ENCODE measurements around the gene NFKBIL1.

NFKBIL1 gene

DNA sequence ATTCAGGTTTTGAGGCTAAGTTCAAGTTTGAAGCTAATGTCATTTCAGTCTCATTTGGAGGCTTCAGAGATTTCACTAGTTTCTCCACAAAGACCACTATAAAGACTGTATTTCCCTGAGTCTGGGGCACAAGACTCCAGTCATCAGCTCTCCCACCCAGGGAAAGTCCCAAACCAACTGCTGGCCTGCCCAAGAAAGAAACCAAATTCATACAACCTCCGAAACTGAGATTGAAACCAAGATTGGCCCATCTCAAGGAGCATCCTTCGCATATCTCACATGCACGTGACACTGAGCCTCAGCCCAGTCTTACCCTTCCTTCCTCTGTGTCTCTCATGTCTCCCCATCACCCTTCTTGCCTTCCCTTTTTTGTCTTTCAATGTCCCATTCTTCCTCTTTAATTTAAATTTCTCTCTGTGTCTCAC is 21.1 kb downstream of the NFKBIL1 start:
- Histone ChIP-seq H2BK120ac (ENCODE audit: low read depth, low read length) (no peak overlapping the region), H3K18ac (ENCODE audit: low read length) (no peak overlapping the region), H4K8ac (ENCODE audit: low read depth, low read length) (no peak overlapping the region), H3K36me3 (replicated peaks in 1 of 2; ENCODE audit: control insufficient read depth in 2 of 2, insufficient read depth in 2 of 2, low read length in 2 of 2) (no peaks in the 10 kb centered on the region), H3K9ac (ENCODE audit: low read depth, low read length, poor library complexity) (no peak overlapping the region), H3K4ac (ENCODE audit: low read length) (no peak overlapping the region), H4K91ac (ENCODE audit: low read depth, low read length, poor library complexity) (no peak overlapping the region), H3K4me1 (ENCODE audit: control insufficient read depth in 2 of 2, insufficient read depth in 1 of 2, low read depth in 1 of 2, low read length in 2 of 2) (peaks cover 0 to 14% of the 10 kb centered on the region in 2 donors), H2AFZ (ENCODE audit: low read length) (no peak overlapping the region), H3K27me3 (ENCODE audit: control insufficient read depth in 3 of 3, insufficient read depth in 3 of 3, low read depth in 1 of 3, low read length in 3 of 3) (peaks cover 0 to 14% (median 0%) of the 10 kb centered on the region in 3 experiments), H3K4me2 (ENCODE audit: insufficient read depth, low read length, poor library complexity, severe bottlenecking) (no peak overlapping the region), H2BK12ac (ENCODE audit: low read length) (no peak overlapping the region), H3K23ac (ENCODE audit: low read depth, low read length, poor library complexity) (no peak overlapping the region), H3K9me3 (replicated peaks in 1 of 2; ENCODE audit: control insufficient read depth in 2 of 2, insufficient read depth in 1 of 2, low read depth in 1 of 2, low read length in 2 of 2) (no peaks in the 10 kb centered on the region), H2BK15ac (ENCODE audit: low read length) (no peak overlapping the region), H3K14ac (ENCODE audit: low read length) (no peak overlapping the region), H2BK5ac (ENCODE audit: low read length) (no peak overlapping the region), H3K79me1 (ENCODE audit: low read depth, low read length) (no peaks in the 10 kb centered on the region), H3K27ac (replicated peaks; ENCODE audit: low read length) (no peak overlapping the region), H2AK5ac (ENCODE audit: low read depth, low read length) (no peak overlapping the region), H3K4me3 (ENCODE audit: low read length in 2 of 2) (no peak overlapping the region)
- WGBS, 2 donors (ENCODE audit: extremely low coverage in 2 of 2, insufficient read length in 2 of 2, insufficient replicate concordance in 1 of 2), result no CpG with 5 or more reads among the region's 3 CpGs
- DNase-seq (ENCODE audit: low spot score), result no peak

GRCh38 chr6:31569861-31570536 is 22.6 kb downstream of the NFKBIL1 start:
- H2AK5ac ChIP-seq (ENCODE audit: low read depth, low read length), result no peak overlapping the region
- WGBS, 2 donors (ENCODE audit: extremely low coverage in 2 of 2, insufficient read length in 2 of 2, insufficient replicate concordance in 1 of 2), result no CpG with 5 or more reads among the region's 1 CpG
- no peak overlapping the region for H2BK120ac ChIP-seq (ENCODE audit: low read depth, low read length)
- no peaks in the 10 kb centered on the region for H3K79me1 ChIP-seq (ENCODE audit: low read depth, low read length)
- peaks cover 0 to 16% (median 0%) of the 10 kb centered on the region in 3 experiments for H3K27me3 ChIP-seq (ENCODE audit: control insufficient read depth in 3 of 3, insufficient read depth in 3 of 3, low read depth in 1 of 3, low read length in 3 of 3)
- no peak overlapping the region for H3K9ac ChIP-seq (ENCODE audit: low read depth, low read length, poor library complexity)
- no peak overlapping the region for H3K4me3 ChIP-seq (ENCODE audit: low read length in 2 of 2)
- H2BK12ac ChIP-seq (ENCODE audit: low read length), result no peak overlapping the region
- no peak overlapping the region for H4K8ac ChIP-seq (ENCODE audit: low read depth, low read length)
- no peak overlapping the region for H3K4me2 ChIP-seq (ENCODE audit: insufficient read depth, low read length, poor library complexity, severe bottlenecking)
- no peaks in the 10 kb centered on the region for H3K9me3 ChIP-seq (replicated peaks in 1 of 2; ENCODE audit: control insufficient read depth in 2 of 2, insufficient read depth in 1 of 2, low read depth in 1 of 2, low read length in 2 of 2)
- no peak overlapping the region for H3K14ac ChIP-seq (ENCODE audit: low read length)
- H3K36me3 ChIP-seq (replicated peaks in 1 of 2; ENCODE audit: control insufficient read depth in 2 of 2, insufficient read depth in 2 of 2, low read length in 2 of 2), result no peaks in the 10 kb centered on the region
- H3K18ac ChIP-seq (ENCODE audit: low read length), result no peak overlapping the region
- DNase-seq (ENCODE audit: low spot score), result no peak
- peaks cover 2 to 14% of the 10 kb centered on the region in 2 donors for H3K4me1 ChIP-seq (ENCODE audit: control insufficient read depth in 2 of 2, insufficient read depth in 1 of 2, low read depth in 1 of 2, low read length in 2 of 2)
- no peak overlapping the region for H2BK5ac ChIP-seq (ENCODE audit: low read length)
- H2BK15ac ChIP-seq (ENCODE audit: low read length), result no peak overlapping the region
- no peak overlapping the region for H3K4ac ChIP-seq (ENCODE audit: low read length)
- no peak overlapping the region for H2AFZ ChIP-seq (ENCODE audit: low read length)
- no peak overlapping the region for H3K27ac ChIP-seq (replicated peaks; ENCODE audit: low read length)
- H4K91ac ChIP-seq (ENCODE audit: low read depth, low read length, poor library complexity), result no peak overlapping the region
- H3K23ac ChIP-seq (ENCODE audit: low read depth, low read length, poor library complexity), result no peak overlapping the region

DNA sequence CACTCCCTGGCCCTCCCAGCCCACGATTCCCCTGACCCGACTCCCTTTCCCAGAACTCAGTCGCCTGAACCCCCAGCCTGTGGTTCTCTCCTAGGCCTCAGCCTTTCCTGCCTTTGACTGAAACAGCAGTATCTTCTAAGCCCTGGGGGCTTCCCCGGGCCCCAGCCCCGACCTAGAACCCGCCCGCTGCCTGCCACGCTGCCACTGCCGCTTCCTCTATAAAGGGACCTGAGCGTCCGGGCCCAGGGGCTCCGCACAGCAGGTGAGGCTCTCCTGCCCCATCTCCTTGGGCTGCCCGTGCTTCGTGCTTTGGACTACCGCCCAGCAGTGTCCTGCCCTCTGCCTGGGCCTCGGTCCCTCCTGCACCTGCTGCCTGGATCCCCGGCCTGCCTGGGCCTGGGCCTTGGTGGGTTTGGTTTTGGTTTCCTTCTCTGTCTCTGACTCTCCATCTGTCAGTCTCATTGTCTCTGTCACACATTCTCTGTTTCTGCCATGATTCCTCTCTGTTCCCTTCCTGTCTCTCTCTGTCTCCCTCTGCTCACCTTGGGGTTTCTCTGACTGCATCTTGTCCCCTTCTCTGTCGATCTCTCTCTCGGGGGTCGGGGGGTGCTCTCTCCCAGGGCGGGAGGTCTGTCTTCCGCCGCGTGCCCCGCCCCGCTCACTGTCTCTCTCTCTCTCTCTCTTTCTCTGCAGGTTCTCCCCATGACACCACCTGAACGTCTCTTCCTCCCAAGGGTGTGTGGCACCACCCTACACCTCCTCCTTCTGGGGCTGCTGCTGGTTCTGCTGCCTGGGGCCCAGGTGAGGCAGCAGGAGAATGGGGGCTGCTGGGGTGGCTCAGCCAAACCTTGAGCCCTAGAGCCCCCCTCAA is 24.9 kb downstream of the NFKBIL1 start, which contains the start of gene LTA:
Gene LTA (plus strand): TSS at position 249 of the 871 bp plus-strand sequence. CDS start 454 bp downstream, at position 703.
- no peak within 1 kb of the TSS for H3K23ac ChIP-seq (ENCODE audit: low read depth, low read length, poor library complexity)
- H2BK12ac ChIP-seq (ENCODE audit: low read length), result no peak within 1 kb of the TSS
- H4K91ac ChIP-seq (ENCODE audit: low read depth, low read length, poor library complexity), result no peak within 1 kb of the TSS
- H3K36me3 ChIP-seq (replicated peaks in 1 of 2; ENCODE audit: control insufficient read depth in 2 of 2, insufficient read depth in 2 of 2, low read length in 2 of 2), result no peaks in the 10 kb centered on the region
- no peak within 1 kb of the TSS for H2BK15ac ChIP-seq (ENCODE audit: low read length)
- no peak within 1 kb of the TSS for H3K27ac ChIP-seq (replicated peaks; ENCODE audit: low read length)
- H3K27me3 ChIP-seq (ENCODE audit: control insufficient read depth in 3 of 3, insufficient read depth in 3 of 3, low read depth in 1 of 3, low read length in 3 of 3), result peaks cover 0 to 27% (median 0%) of the 10 kb centered on the region in 3 experiments
- no CpG with 5 or more reads among the region's 27 CpGs for WGBS, 2 donors (ENCODE audit: extremely low coverage in 2 of 2, insufficient read length in 2 of 2, insufficient replicate concordance in 1 of 2)
- H4K8ac ChIP-seq (ENCODE audit: low read depth, low read length), result no peak within 1 kb of the TSS
- H2BK5ac ChIP-seq (ENCODE audit: low read length), result no peak within 1 kb of the TSS
- no peak within 1 kb of the TSS for H3K4me2 ChIP-seq (ENCODE audit: insufficient read depth, low read length, poor library complexity, severe bottlenecking)
- no peaks in the 10 kb centered on the region for H3K9me3 ChIP-seq (replicated peaks in 1 of 2; ENCODE audit: control insufficient read depth in 2 of 2, insufficient read depth in 1 of 2, low read depth in 1 of 2, low read length in 2 of 2)
- H2AK5ac ChIP-seq (ENCODE audit: low read depth, low read length), result peak within 1 kb of the TSS; percentile 64
- H3K4me3 ChIP-seq (ENCODE audit: low read length in 2 of 2), result no peak within 1 kb of the TSS
- H2BK120ac ChIP-seq (ENCODE audit: low read depth, low read length), result no peak within 1 kb of the TSS
- H3K14ac ChIP-seq (ENCODE audit: low read length), result no peak within 1 kb of the TSS
- no peak for DNase-seq (ENCODE audit: low spot score)
- no peak within 1 kb of the TSS for H3K4ac ChIP-seq (ENCODE audit: low read length)
- no peaks in the 10 kb centered on the region for H3K79me1 ChIP-seq (ENCODE audit: low read depth, low read length)
- H2AFZ ChIP-seq (ENCODE audit: low read length), result no peak within 1 kb of the TSS
- no peak within 1 kb of the TSS for H3K18ac ChIP-seq (ENCODE audit: low read length)
- no peak within 1 kb of the TSS for H3K9ac ChIP-seq (ENCODE audit: low read depth, low read length, poor library complexity)
- peaks cover 2 to 13% of the 10 kb centered on the region in 2 donors for H3K4me1 ChIP-seq (ENCODE audit: control insufficient read depth in 2 of 2, insufficient read depth in 1 of 2, low read depth in 1 of 2, low read length in 2 of 2)
